ENCODE data around the gene CAGE1. TPM values are rescaled to one million over a fixed set of nuclear protein-coding genes. Genes with fewer than 3 reads are reported as not detected.

CAGE1 gene
- total RNA-seq, 1 donor from 2014 or later, result 0.09 TPM

DNA sequence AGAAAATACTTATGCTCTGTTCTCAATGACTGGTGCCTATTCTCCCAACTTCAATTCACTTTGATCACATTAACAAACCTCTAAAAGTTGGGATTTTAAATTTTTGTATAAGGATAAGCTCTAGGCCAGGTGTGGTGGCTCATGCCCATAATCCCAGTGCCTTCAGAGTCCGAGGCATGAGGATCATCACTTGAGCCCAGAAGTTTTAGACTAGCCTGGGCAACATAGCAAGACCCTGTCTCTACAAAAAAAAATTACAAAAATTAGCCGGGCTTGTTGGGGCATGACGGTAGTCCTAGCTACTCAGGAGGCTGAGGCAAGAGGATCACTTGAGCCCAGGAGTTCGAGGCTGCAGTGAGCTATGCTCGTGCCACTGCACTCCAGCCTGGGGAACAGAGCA is 80.5 kb downstream of the CAGE1 start:
- H3K36me3 Mint-ChIP-seq, result peaks cover 31% of the 10 kb centered on the region
- H3K4me1 Mint-ChIP-seq, result peaks cover 20% of the 10 kb centered on the region
- DNase-seq (ENCODE audit: low spot score in 2 of 2, unreplicated experiment in 2 of 2), result no peak
- no peaks in the 10 kb centered on the region for H3K27me3 Mint-ChIP-seq (ENCODE audit: low read depth)
- no peaks in the 10 kb centered on the region for H3K9me3 Mint-ChIP-seq
- TF ChIP-seq, protein P1, sequence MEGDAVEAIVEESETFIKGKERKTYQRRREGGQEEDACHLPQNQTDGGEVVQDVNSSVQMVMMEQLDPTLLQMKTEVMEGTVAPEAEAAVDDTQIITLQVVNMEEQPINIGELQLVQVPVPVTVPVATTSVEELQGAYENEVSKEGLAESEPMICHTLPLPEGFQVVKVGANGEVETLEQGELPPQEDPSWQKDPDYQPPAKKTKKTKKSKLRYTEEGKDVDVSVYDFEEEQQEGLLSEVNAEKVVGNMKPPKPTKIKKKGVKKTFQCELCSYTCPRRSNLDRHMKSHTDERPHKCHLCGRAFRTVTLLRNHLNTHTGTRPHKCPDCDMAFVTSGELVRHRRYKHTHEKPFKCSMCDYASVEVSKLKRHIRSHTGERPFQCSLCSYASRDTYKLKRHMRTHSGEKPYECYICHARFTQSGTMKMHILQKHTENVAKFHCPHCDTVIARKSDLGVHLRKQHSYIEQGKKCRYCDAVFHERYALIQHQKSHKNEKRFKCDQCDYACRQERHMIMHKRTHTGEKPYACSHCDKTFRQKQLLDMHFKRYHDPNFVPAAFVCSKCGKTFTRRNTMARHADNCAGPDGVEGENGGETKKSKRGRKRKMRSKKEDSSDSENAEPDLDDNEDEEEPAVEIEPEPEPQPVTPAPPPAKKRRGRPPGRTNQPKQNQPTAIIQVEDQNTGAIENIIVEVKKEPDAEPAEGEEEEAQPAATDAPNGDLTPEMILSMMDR (IDR thresholded peaks at IDR 0.05; ENCODE audit: unreplicated experiment), result no peak
- H3K4me3 Mint-ChIP-seq, result no peak overlapping the region
- H3K27ac Mint-ChIP-seq, result no peak overlapping the region

DNA sequence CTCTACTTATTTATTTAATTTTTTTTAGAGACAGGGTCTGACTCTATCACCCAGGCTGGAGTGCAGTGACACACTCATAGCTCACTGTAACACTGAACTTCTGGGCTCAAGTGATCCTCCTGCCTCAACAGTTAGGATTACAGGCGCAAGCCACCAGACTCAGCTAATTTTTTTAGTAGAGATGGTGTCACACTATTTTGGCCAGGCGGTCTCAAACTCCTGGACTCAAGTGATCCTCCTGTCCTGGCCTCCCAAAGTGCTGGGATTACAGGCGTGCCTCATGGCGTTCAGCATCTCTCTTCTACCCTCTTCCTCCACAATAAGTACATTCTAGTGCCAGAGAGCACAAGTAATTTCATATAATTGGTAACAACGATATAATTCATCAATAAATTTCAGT is 82.0 kb downstream of the CAGE1 start:
- TF ChIP-seq, protein P1 (IDR thresholded peaks at IDR 0.05; ENCODE audit: unreplicated experiment), result no peak
- DNase-seq (ENCODE audit: low spot score in 2 of 2, unreplicated experiment in 2 of 2), result no peak
- Mint-ChIP-seq H3K27me3 (ENCODE audit: low read depth) (no peaks in the 10 kb centered on the region), H3K4me3 (no peak overlapping the region), H3K9me3 (no peaks in the 10 kb centered on the region), H3K27ac (no peak overlapping the region), H3K4me1 (peaks cover 14% of the 10 kb centered on the region), H3K36me3 (peaks cover 36% of the 10 kb centered on the region)

DNA sequence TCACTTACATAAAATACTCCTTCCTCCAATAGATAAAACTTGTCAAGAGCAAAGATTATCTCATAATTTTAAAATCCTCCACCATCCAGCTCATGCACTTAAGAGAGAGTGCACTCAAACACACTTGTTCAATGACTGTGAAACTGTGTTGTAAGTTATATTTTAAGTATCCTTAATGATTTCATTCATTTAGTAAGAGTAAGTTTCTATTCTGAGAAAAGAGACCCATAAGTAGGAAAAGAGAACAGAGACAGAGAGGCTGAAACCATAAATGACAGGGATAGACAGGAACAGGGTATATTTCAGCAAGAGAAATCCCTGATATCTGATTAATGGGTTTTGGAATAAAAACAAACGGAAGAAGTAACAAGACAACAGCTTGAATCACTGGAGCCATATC is 84.7 kb downstream of the CAGE1 start:
- TF ChIP-seq, protein P1 (IDR thresholded peaks at IDR 0.05; ENCODE audit: unreplicated experiment), result no peak

DNA sequence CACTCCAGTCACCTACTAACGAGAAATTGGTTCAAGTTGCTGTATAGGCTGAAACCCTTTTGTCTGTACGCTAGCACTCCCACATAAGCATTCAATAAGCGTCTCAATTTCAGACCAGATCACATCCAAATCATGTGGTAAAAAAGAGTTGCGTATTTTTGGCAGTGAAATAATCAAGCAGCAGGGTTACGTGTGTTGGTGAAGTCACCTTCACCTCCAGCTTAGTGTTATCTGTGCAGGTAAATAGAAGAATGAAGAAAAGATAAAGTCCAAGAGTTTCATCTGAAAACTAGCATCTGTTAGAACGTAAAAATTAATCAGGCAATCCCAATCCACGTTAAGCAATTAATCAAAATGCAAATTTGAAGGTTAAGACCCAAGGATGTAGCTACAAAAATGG is 87.8 kb downstream of the CAGE1 start:
- H3K4me1 Mint-ChIP-seq, result no peaks in the 10 kb centered on the region
- H3K9me3 Mint-ChIP-seq, result no peaks in the 10 kb centered on the region
- no peaks in the 10 kb centered on the region for H3K27me3 Mint-ChIP-seq (ENCODE audit: low read depth)
- no peak overlapping the region for H3K4me3 Mint-ChIP-seq
- H3K27ac Mint-ChIP-seq, result no peak overlapping the region
- H3K36me3 Mint-ChIP-seq, result peaks cover 42% of the 10 kb centered on the region
- no peak for DNase-seq (ENCODE audit: low spot score in 2 of 2, unreplicated experiment in 2 of 2)
- TF ChIP-seq, protein P1 (IDR thresholded peaks at IDR 0.05; ENCODE audit: unreplicated experiment), result no peak

More for the DNA sequence above, 84.7 kb downstream of the CAGE1 start:
- H3K27me3 Mint-ChIP-seq (ENCODE audit: low read depth), result no peaks in the 10 kb centered on the region
- H3K9me3 Mint-ChIP-seq, result no peaks in the 10 kb centered on the region
- no peak overlapping the region for H3K27ac Mint-ChIP-seq
- no peak for DNase-seq (ENCODE audit: low spot score in 2 of 2, unreplicated experiment in 2 of 2)
- no peaks in the 10 kb centered on the region for H3K4me1 Mint-ChIP-seq
- peaks cover 46% of the 10 kb centered on the region for H3K36me3 Mint-ChIP-seq
- no peak overlapping the region for H3K4me3 Mint-ChIP-seq

DNA sequence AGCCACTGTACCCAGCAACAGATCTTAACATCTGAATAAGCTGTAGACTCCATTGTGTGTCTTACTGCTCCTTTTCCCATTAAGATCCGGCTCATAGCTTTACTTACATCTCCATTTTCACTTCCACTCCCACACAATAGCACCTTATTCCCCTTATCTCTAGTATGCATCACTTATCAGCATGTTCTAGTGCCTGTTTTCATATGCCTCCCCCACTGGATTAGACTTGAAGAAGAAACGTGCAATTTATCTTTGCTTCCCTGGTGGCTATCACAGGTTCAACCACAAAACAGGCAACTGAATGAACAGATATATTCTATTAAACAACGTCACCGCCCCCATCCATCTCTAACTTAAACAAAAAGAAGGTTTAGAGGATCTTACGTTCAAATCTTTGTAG is 88.6 kb downstream of the CAGE1 start:
- H3K4me3 Mint-ChIP-seq, result no peak overlapping the region
- H3K27me3 Mint-ChIP-seq (ENCODE audit: low read depth), result no peaks in the 10 kb centered on the region
- no peaks in the 10 kb centered on the region for H3K9me3 Mint-ChIP-seq
- no peak for DNase-seq (ENCODE audit: low spot score in 2 of 2, unreplicated experiment in 2 of 2)
- no peaks in the 10 kb centered on the region for H3K4me1 Mint-ChIP-seq
- H3K36me3 Mint-ChIP-seq, result peaks cover 47% of the 10 kb centered on the region
- TF ChIP-seq, protein P1 (IDR thresholded peaks at IDR 0.05; ENCODE audit: unreplicated experiment), result no peak
- H3K27ac Mint-ChIP-seq, result no peak overlapping the region

DNA sequence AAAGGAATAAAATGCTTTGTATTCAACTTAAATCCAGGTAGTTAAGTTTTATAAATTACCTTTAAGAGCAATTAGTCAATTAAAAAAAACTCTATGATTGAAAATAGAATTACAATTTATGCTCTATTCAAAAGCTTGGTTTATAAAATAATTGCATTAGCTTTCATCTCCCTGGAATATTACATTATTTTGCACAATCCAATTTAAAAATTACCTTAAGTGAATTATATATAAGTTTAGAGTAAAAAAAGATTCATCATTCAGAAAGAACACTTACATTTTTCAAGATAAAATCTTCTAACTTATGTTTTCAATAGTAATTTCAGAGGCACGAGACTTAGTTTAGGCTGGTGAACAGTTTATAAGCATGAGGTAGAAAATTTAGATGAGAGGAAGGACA is 91.4 kb downstream of the CAGE1 start:
- no peak overlapping the region for H3K27ac Mint-ChIP-seq
- TF ChIP-seq, protein P1 (IDR thresholded peaks at IDR 0.05; ENCODE audit: unreplicated experiment), result no peak
- no peaks in the 10 kb centered on the region for H3K27me3 Mint-ChIP-seq (ENCODE audit: low read depth)
- no peaks in the 10 kb centered on the region for H3K9me3 Mint-ChIP-seq
- DNase-seq (ENCODE audit: low spot score in 2 of 2, unreplicated experiment in 2 of 2), result no peak
- H3K36me3 Mint-ChIP-seq, result peaks cover 39% of the 10 kb centered on the region
- H3K4me1 Mint-ChIP-seq, result no peaks in the 10 kb centered on the region
- H3K4me3 Mint-ChIP-seq, result no peak overlapping the region

Data from mesothelial cell of epicardium (in vitro differentiated cells).